GM10248 (cell line): ENCODE results near the gene ARHGEF37.
A peak's percentile ranks its signal among the peaks of the same experiment; 100 is the strongest.
"Not testable (repeated sequence)": the region's sequence is repeated elsewhere in the genome, so short reads cannot be mapped to it uniquely, and the experiment has no call there.

ENCODE experiments used
- CTCF ChIA-PET: fragments of 300-600 bp; sonication (Branson Sonifier 250); formaldehyde crosslinking; extraction: SDS; loops from one replicate; lab custom pipeline; 2021; ENCODE audit warnings: antibody characterized with exemption; lab: Yijun Ruan, JAX
- POLR2A ChIA-PET: fragments of 350-650 bp; sonication (Branson Sonifier 250); formaldehyde crosslinking; extraction: SDS; loops from one replicate; lab custom pipeline; 2020; ENCODE audit warnings: antibody characterized with exemption; lab: Yijun Ruan, JAX
- DNase-seq: peaks from one replicate; pipeline ENCODE4 v3.0.0; 2012; ENCODE audit errors: extremely low spot score
- CTCF ChIP-seq: IDR thresholded peaks from 2 replicates; pipeline ENCODE4 v1.5.1; 2012; ENCODE audit warnings: mild to moderate bottlenecking, low read depth; ENCODE audit errors: extremely low read depth, missing control alignments, control extremely low read depth

The ARHGEF37 gene

GRCh38 chr5:149561848-149562247, 19.4 kb upstream of the ARHGEF37 start:
- no peak for DNase-seq
- POLR2A ChIA-PET: interaction anchor here (0.8 kb wide), 1 partner anchor 11 kb away, joined by 3 read pairs; the partner anchor contains the start of gene CSNK1A1
- no peak for TF ChIP-seq CTCF
- CTCF ChIA-PET: interaction anchor here (1.0 to 4.0 kb wide), 13 partner anchors 10 to 245 kb away, joined by 3 to 49 read pairs (median 5); partner anchors contain the start of gene CSNK1A1

- CTCF ChIA-PET: interaction anchor here (0.8 to 4.0 kb wide), 19 partner anchors 9 to 246 kb away, joined by 3 to 49 read pairs (median 5); partner anchors contain the start of genes ARHGEF37 and CSNK1A1
- no peak for TF ChIP-seq CTCF
- no peak for DNase-seq
- POLR2A ChIA-PET: no interaction called here
Observed at GRCh38 chr5:149563466-149563865, 17.8 kb upstream of the ARHGEF37 start.

GRCh38 chr5:149564542-149565140, 16.7 kb upstream of the ARHGEF37 start:
- POLR2A ChIA-PET: not testable (repeated sequence)
- peak; percentile 71 for DNase-seq
- TF ChIP-seq CTCF: peak; percentile 63
- CTCF ChIA-PET: interaction anchor here (0.6 to 8.5 kb wide), 32 partner anchors 10 to 249 kb away, joined by 3 to 110 read pairs (median 4); partner anchors contain the start of genes ARHGEF37, CSNK1A1 and IL17B

DNA sequence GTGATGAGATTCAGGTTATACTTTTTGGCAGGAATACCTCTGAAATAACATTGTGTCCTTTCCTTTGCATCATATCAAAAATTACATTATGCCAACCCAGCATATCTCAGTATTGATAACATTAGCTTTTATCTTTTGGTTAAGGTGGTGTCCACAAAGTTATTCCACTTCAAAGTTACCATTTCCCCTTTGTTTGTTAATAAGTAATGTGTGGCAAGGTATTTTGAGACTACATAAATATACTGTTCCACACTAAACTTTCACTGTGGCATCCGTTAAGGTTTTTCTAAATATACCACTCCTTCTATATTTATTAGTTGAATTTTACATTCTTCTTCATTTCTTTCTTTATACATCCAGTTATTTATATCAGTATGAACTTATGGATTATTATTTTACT, 14.1 kb upstream of the ARHGEF37 start:
- CTCF ChIA-PET: interaction anchor here (1.1 to 8.5 kb wide), 5 partner anchors 14 to 185 kb away, joined by 3 to 110 read pairs (median 27); partner anchors contain the start of genes ARHGEF37 and IL17B

DNA sequence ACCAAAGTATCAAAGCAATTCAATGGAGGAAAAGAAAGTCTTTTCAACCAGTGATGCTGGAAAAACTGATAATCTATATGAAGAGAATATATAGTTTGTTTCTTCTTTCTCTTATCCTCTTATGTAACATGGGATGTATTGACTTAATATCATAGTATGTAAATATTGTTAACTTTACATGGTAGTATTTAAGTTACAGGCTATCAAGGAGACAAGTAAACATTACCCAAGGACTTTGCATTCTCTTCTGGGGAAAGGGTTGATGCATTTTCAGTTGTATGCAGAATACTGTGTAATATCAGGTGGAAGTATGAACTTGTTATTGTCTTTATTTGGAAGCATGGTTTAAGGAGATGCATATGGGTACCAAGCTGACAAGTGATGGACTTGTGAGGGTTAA, 9.1 kb upstream of the ARHGEF37 start:
- ChIA-PET POLR2A (no interaction called here), CTCF (interaction anchor here (1.1 to 8.5 kb wide), 4 partner anchors 10 to 190 kb away, joined by 3 to 110 read pairs (median 3); no protein-coding TSS in a partner anchor)
- no peak for DNase-seq
- TF ChIP-seq CTCF: no peak

More for the DNA sequence above, 14.1 kb upstream of the ARHGEF37 start:
- TF ChIP-seq CTCF: no peak
- no peak for DNase-seq
- POLR2A ChIA-PET: no interaction called here

- ChIA-PET POLR2A (no interaction called here), CTCF (interaction anchor here (0.7 to 8.5 kb wide), 5 partner anchors 21 to 190 kb away, joined by 3 to 110 read pairs (median 3); partner anchors contain the start of gene CSNK1A1)
- DNase-seq: no peak
- TF ChIP-seq CTCF: no peak
Observed at GRCh38 chr5:149572576-149573231, 8.6 kb upstream of the ARHGEF37 start.
